ENCODE measurements around the gene PXMP4.

The PXMP4 gene

DNA sequence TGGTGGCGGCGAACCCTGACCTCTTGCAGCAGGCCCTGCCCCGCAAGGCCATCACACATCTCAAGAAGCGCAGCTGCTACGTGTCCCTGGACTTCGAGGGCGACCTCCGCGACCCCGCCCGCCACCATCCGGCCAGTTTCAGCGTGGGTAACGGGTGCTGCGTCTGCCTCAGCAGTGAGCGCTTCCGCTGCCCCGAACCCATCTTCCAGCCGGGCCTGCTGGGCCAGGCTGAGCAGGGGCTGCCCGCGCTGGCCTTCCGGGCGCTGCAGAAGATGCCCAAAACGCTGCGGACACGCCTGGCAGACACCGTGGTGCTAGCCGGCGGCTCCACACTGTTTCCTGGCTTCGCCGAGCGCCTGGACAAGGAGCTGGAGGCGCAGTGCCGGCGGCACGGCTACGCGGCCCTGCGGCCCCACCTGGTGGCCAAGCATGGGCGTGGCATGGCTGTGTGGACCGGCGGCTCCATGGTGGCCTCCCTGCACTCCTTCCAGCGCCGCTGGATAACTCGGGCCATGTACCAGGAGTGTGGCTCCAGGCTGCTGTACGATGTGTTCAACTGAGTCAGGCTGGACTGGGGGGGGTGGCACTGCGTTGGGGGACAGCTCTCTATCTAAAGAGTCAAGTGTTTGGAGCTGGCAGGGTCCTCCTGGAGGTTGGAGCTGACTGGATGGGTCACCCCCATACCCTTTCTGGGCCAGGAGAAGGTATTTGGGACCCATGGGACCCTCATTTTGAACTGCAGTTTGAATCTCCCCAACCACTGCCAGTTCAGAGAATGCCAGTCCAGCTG, 52.2 kb downstream of the PXMP4 start:
- DNase-seq: peak; percentile 71

DNA sequence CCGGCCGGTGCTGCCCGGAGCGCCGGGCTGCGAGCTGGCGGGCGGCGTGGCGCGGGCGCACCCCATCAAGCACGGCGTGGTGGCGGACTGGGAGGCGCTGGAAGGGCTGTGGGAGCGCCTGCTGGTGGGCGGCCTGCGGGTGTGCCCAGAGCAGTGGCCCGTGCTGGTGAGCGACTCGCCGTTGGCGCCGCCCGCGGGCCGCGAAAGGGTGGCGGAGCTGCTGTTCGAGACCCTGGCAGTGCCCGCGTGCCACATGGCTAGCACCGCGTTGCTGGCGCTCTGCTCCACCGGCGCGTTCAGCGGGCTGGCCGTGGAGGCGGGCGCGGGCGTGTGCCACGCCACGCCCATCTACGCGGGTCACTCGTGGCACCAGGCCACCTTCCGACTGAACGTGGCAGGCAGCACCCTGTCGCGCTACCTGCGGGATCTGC, 52.9 kb downstream of the PXMP4 start:
- no peak for DNase-seq

DNA sequence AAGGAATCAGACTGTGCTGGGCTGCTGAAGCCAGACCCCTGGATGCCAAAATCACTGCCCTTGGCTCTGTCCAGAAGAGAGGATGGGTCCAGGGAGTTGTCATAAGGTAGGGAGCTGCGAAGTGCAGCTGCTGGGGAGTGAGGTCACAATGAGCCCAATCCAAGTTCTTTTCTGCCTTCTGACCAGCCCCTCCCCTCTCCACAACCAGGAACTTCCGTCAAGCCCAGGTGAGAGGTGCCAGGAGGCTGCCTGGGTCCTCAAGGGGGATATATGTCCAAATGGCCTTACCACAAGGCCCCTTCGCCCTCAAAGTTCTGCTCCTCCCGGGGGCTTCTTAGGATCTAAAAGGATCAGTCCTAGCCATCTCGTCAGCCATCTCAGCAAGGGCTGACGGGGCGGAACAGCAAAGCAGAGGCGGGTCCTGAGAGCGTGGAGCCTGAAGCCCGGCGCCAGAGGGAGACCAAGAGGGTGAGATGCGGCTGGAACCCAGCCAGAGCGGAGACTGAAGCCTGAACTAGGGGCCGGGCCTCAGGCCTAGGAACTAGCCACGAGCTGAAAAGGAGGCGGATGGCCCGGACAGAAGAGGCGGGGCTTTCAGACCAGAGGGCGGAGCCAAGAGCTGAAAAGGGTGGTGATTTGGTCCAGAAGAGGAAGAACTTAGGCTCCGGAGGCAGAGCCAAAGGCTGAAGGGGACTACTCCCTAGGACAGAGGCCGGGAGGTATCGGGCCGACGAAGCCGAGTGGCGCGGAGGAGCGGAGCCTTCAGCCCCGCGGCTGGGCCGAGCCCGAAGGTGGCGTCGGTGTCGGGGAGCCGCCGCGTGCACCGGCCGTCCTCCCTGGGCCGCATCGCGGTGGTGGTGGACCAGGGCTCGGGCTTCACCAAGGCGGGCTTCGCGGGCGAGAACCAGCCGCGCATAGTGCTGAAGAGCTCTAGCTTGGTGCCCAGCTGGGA, 53.5 kb downstream of the PXMP4 start, which contains the start of gene ACTL10:
TSS of gene ACTL10 (plus strand) at position 651 of the 952 bp plus-strand sequence. CDS start 555 bp downstream, outside the sequence.
- DNase-seq: peak; percentile 98

DNA sequence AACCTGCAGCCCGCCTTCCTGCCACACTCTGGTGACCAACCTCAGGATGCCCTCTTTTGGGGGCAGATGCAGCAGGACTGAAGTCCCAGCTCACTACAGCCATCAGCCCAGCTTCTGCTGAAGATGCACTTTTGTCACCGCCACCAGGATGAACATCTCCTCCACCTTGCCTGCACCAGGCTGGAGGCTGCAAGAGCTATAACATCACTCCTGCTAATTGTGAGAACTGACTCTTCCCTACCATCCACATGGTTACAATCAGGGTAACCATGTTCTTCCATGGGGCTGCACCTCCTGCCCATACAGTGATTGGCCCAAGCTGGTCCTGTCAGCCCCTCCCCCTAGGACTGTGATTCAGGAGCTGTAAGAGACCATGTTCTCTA, 55.4 kb downstream of the PXMP4 start:
- DNase-seq: no peak

DNA sequence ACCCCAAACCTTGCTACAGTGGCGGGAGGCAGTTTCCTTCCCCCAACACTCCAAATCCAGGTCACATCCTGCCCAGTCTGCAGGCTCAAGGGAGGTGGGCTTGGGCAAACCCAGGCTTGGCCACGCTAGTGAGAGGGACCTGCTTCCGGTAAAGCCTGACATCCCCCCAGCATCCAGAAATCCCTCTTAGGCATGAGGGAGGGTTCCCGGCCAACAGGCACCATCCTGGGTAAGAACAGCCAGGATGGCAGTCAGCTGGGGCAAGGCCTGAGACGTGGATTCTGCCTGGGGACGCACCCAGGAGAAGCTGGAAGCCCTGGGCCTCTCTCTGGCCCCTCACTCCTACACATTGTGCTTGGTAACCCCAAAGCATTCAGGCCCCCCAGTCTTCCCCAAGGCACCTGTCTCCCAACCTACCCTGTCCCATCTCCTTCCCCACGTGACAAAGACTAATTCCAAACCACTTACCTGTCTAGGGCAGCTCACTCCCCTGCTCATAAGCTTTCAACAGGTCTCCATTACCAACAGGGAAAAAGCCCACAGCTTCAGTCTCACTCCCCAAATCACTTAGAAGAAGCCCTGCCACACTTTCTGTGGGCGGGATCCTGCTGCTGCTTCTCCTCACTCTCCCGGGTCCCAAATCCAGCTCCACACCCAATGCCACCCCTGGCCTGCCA, 55.9 kb downstream of the PXMP4 start:
- DNase-seq: no peak

DNA sequence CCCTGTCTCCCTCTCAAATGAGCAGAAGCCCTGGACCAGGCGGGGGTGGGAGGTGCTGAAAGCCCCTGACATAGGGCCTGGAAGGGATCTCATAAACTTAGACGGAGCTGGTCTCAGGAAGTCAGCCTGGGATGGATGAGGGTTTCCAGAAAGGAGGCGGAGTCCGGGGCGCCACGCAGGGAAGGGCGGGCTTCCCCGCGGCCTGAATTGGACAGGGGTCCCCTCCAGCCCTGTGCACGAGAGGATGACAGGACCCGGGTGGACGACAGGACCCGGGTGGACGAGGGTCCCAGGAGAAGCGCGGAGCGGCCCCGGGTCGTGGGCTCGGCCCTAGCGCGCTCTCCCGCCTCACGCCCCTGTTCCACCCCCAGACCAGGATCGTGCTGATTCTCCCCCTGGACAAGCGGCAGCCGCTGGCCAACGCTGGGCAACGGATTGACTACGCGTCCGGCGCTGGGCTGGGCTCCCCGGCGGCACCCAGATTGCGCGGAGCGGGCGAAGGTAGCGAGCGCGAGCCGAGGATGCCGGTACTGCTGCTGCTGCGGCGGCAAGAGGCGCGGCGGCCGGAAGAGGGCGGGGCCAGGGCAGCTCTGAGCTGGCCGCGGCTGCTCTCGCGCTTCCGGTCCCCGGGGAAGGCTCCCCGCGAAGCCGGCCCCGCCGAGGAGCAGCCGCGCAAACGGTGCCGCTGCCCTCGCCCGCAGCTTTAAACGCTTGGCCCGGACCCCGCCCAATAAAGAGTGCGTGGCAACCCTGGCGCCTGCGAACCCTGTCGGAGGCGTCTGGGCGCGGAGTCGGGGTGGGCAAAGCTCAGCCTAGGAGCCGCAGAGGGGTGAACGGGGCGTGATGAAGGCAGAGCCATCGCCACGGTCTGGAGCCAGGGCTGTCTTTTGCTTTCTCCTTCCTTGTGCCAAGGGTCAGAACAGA, 56.7 kb downstream of the PXMP4 start:
- DNase-seq: peak; percentile 77

DNA sequence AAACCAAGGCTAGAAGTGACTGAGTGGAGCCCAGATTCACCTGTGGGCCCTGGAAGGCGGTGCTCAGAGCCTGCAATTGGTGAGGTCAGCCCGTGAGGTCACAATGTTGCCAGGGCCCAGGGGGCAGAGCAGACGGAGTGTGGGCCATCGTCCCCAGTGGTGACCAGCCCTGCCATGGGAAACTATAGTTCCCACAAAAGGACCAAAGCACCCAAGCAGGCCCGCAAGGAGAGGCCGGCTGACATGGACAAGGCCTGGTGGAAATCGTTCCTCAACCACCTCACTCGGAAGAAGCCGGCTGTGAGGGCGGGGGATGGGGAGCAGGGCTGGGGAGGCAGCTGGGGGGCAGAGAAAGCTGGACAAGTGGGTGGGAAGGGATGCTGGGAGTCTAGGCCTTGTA, 57.9 kb downstream of the PXMP4 start, which contains the start of gene C20orf144:
TSS of gene C20orf144 (plus strand) at position 156 of the 400 bp plus-strand sequence. CDS start at position 175, 19 bp downstream.
- DNase-seq: no peak

DNA sequence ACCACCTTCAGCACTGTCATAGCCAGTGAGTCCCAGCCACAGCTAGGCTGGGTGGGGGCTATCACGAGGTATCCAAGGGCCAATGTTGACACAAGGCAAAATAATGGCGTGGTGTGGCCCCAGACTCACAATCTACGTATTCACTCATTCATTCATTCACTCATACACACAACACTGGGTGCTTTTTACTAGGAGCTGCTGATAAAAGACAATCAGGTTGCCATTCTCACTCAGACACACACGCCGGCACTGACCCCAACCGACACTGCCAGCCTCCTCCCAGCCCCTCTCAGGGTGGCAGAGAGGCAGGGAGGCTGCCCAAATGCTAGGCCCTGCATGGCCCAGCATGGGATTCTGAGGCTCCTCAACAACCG, 59.4 kb downstream of the PXMP4 start:
- DNase-seq: no peak

DNA sequence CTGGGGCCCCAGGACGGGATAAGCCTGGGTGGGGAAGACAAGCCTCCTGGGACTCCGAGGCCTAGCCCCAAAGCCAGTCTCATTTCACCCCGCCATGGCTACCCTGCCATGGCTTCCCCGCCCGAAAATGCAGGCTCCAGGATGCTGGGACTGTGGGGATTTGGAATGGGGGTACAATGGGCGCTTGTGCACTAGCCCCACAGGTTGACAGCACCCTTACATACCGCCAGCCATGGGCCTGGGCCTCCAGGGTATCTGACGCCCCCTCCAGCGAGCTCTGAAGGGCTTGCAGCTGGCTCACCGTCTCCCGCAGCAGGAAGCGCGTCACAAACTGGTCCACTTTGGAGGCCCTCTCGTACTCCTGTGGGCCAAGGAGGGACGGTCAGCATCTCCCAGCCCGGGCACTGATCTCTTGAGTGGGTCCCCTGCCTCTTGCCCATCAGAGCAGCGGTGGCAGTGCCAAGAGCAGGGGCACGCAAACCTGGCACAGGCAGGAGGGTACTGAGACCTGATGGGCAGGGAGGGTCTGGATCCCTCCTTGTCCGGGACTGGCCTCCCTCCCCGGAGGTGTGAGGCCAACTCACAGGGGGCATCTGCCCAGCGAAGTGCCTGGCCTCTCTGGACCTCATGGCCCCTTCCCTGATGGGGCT, 60.0 kb downstream of the PXMP4 start:
- no peak for DNase-seq

DNA sequence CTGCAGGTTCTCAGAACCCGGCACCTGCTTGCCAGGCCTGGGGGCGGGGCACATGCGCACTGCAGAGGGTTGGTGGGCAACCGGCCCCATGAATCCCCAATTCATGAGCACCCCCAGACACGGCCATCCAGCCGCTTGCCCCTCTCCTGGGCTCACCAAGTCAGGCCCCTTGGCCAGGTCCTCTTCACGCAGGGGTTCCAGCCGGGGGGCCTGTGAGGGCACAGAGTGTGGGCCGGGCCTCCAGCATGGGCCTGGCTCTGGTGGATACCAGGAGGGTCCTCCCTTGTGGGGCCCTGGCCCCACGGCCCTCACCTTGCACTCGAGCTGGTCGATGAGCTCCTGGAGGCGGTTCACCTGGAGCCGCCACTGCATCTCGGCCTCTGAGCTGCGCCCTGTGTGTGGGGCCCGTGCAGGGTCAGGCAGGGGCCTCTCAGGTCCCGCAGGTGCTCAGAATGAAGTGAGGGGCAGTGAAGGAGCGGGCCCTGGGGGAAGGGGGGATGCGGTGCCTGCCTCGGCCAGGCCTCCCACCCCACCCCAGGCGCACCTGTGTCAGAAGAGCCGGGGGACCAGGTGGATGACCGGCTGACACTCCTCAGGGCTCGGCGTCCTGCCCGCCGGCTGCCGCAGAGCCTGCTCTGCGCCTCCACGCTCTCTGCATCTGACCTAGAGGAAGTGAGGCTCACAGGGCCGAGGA, 60.6 kb downstream of the PXMP4 start:
- no peak for DNase-seq

DNA sequence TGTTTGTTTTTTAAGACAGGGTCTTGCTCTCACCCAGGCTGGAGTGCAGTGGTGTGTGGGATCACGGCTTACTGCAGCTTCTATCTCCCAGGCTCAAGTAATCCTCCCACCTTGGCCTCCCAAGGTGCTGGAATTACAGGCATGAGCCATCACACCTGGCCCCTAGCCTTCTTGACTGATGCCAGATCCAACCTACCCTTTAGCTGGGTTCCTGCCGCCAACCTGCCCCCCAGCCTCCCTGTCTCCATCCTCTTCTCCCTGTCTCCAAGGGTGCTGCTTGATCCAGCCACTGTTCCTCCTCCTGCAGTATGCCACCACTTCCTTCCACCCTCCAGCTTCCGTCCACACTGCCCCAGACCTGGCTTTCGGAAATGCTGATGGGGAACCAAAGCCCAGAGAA, 61.2 kb downstream of the PXMP4 start:
- no peak for DNase-seq

DNA sequence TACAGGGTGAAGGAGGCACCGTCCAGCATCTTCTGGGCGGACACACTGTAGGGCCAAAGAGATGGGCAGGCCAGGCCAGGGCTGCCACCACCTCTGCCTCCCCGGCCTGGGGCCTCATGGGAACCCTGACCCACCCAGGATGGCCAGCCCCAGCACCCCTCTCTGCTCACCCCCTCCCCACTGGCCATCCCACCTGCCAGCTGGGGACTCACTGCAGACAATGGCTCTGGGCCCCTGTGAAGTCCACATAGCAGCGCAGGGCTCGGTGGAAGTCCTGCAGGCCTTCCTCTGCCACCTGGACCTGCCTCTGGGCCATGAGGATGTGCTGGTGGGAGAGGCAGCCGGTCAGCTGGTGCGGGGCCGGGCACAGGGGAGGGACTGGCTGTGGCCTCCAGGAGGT, 61.6 kb downstream of the PXMP4 start:
- no peak for DNase-seq

DNA sequence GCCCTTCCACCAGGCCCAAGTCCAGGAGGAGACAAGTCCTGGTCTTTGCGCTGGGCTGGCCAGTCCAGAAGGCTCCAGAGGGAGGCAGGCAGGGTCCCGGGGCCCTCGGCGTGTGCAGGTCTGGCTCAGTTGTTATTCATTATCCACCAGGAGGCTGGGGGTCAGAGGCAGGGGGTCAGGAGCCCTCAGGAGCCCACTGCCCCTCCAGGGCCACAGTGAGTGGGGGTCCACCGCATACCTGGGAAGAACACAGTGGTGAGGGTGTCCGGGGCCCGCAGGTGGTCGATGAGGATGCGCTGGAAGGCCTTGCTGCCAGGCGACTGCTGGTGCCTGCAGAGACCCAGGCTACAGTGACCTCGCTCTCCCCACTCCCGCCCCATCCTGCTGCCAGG, 62.4 kb downstream of the PXMP4 start:
- no peak for DNase-seq

DNA sequence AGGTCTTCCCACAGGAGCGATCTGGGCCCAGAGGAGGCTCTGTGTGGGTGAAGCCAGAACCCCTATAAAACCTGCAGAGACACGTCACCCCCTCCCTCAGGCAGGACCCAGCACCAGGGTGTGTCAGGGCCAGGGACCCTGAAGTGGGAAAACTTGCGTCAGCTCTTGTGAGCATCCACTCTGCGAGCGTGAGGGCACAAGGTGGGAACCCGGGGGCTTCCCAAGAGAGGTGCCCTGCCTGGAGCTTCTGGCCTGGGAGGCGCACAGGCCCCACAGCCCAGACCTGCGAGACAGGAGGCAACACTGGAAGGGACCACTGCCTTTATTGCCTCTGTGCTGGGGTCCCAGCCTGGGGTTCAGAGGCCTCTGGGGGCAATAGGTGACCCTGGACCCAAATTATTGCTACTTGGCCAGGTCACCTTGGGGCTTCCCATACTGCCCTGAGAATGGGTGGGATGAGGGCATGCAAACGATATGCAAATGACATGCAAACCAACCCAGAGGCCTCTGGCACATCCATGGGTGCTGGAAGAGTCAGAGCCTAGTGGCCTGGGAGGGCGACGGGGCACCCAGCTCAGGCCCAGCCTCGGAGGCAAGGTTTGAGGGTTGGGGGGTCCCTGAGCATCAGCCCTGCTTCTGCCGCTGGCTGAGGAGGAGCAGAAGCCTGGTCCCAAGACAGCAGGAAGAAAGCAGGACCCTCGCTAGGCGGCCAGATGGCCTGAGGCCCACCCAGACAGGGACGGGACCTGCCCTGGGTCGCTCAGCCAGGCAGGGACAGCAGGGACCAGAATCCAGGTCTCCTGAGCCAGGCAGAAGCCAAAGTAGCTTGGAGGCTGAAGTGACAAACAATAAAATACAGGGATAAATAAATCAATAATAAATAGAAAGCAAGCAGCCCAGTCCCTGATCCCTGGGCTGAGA, 63.1 kb downstream of the PXMP4 start:
- no peak for DNase-seq

DNA sequence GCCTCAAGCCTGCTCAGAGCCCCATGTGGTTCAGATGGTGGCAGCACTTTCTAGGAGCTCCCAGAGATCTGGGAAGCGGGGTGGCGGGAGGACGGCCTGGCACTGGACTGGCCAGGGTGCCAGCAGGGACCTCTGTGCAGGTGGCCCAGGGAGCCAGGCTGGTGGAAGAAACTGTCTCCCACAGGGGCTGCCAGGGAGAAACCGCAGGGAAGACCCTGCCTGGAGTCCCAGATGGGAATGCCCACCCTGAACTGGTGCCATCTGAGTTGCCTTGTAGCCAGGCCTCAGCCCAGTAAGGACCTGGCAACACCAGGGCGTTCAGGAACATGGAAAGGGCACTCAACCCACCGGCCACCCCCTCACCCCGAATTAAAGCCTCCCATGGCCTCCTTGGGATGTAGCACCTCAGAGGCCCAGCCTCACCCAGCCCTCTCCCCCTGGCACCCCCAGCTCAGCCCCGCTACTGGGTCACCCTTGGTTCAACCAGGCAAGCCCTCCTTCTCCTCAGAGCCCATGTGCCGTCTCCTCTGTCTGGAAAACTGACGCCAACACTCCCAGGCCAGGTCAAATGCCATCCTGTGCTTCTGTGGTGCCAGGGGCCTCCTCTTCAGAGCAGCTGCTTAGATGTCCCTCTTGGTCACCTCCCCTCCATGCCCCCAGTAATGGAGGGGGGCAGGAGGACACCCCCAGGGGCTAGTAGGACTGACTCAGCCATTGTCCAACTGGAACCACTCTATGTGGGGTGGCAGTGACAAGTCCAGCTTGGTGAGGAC, 63.9 kb downstream of the PXMP4 start:
- no peak for DNase-seq

DNA sequence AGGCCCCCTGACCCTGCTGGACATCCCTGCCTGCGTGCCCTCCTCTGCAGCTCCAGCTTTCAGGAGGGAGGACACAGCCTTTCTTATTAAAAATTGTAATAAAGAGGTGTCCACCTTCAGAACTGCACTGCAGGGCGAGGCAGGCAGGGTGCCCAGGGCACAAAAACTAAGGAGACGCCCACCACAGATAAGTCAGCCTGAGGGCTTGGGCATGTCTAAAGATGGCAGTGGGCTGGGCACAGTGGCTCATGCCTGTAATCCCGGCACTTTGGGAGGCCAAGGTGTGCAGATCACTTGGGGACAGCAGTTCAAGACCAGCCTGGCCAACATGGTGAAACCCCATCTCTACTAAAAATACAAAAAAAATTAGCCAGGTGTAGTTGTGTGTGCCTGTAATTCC, 64.9 kb downstream of the PXMP4 start:
- no peak for DNase-seq

DNA sequence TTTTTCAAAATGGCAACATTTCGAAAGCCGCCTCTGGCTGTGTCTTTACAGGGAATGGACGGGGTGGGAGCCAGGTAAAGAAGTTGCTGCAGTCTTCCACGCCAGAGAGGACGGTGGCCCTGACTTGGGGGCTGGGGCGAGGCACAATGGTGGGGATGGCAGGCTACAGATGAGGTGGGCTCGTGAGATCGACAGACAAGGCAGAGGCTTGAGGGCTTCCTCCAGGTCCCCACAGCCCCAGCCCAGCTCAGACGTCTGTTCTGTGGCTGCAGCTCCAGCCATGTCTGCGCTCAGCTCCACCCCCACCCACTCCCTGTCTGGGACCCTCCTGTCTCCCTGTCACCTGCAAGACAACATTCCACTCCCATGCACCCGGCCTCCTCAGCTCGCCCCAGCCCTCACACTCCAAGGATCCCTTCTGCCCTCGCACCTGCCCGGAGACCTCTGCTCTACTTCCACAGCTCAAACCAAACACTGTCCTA, 65.4 kb downstream of the PXMP4 start:
- DNase-seq: no peak

DNA sequence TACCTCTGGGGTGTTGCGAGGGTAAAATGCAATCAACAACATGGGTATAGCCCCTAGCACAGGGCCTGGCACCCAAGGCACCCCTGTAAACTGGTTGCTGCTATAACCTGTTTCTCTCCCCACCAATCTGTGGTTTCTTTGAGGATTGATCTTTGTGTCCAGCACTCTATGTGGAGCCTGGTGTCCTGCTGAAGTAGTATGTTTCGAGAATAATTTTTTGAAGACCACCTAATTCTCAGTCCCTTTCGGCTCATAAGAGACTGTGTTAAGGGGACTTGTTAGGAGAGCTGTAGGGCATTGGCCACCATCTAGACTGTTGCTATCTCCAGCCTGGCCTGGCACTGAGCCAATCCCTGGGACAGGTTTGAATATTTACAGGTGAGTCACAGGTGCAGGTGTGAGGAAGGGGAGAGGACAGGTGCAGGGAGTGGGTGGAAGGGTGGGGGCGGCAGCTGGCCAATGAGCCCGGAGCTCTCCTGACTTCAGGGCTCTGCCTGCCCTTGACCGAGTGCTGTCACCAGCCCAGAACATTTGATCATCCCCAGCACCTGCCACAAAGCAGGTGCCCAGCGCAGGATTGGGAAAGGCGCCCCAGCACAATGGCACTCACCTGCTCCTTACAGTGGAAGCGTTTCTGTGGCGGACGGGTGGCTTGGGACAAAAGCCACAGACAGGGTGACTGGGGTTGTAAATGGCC, 66.1 kb downstream of the PXMP4 start:
- no peak for DNase-seq
